Astrocyte of the cerebellum (primary cell): ENCODE measurements around the gene PRR23A.

ENCODE experiments used
- DNase-seq: peaks from one replicate; pipeline ENCODE4 v3.0.0-alpha.2; 2011; ENCODE audit warnings: low read depth
- H3K4me3 ChIP-seq: 2 replicates; pipeline ENCODE4 v1.5.1; 2011; ENCODE audit warnings: mild to moderate bottlenecking, low read depth, low read length, moderate library complexity
- in situ Hi-C: cut with HindIII; loops from 2 replicates; pipeline ENCODE4 v1.10.0; 2017; ENCODE audit warnings: low sequenced_read_pairs
- TF ChIP-seq, protein P1 (sequence below): IDR thresholded peaks from 2 replicates; pipeline ENCODE4 v1.5.1; 2012; ENCODE audit warnings: low read length, low read depth, moderate library complexity, mild to moderate bottlenecking; ENCODE audit errors: missing control alignments

PRR23A gene

DNA sequence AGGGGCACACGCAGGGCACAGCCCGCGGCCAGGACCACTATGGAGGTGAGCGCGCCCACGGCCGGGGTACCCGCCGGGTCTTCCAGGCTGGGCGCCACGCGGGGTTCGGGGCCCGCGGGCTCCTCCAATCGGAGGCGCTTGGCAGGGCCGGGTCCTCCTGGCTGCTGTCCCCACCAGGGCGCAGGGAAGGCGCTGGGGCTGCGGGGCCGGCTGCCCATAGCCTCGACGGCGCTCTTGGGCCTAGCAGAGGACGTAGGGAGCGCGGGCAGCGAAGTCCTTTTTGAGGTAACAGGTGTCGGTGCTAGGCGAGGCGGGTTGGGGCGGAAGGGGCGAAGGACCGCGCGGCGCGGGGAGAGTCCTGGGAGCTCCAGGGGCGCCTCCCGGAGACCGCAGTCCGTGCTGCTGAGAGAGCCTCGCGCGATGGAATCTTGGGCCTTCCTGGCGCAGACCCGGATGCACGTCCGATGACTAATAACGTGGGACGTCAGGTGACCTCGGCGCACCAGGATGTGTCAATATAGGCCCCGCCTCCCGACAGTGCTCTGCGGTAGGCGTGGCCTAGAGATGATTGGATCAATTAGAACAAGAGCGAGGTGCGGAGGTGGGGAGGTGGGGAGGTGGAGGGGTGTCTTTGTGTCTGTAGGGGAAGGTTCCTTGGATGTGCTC, at the start of gene PRR23A:
PRR23A (minus strand) TSS at position 218 of the 666 bp plus-strand sequence; CDS start at position 218, 0 bp downstream.
- DNase-seq, result no peak
- no peak within 1 kb of the TSS for H3K4me3 ChIP-seq
- in situ Hi-C loops, result no loop called here
- TF ChIP-seq, protein P1, sequence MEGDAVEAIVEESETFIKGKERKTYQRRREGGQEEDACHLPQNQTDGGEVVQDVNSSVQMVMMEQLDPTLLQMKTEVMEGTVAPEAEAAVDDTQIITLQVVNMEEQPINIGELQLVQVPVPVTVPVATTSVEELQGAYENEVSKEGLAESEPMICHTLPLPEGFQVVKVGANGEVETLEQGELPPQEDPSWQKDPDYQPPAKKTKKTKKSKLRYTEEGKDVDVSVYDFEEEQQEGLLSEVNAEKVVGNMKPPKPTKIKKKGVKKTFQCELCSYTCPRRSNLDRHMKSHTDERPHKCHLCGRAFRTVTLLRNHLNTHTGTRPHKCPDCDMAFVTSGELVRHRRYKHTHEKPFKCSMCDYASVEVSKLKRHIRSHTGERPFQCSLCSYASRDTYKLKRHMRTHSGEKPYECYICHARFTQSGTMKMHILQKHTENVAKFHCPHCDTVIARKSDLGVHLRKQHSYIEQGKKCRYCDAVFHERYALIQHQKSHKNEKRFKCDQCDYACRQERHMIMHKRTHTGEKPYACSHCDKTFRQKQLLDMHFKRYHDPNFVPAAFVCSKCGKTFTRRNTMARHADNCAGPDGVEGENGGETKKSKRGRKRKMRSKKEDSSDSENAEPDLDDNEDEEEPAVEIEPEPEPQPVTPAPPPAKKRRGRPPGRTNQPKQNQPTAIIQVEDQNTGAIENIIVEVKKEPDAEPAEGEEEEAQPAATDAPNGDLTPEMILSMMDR, result no peak

GRCh38 chr3:139052802-139053600, 46.9 kb upstream of the PRR23A start:
- TF ChIP-seq, protein P1, result no peak
- H3K4me3 ChIP-seq, result no peak overlapping the region
- in situ Hi-C loops, result no loop called here
- DNase-seq, result no peak

GRCh38 chr3:139044366-139045210, 38.5 kb upstream of the PRR23A start, which contains the start of gene PRR23C:
TSS of gene PRR23C (minus strand) at chr3:139044892. CDS start at chr3:139044620, 272 bp downstream.
- no peak for DNase-seq
- in situ Hi-C loops, result no loop called here
- no peak within 1 kb of the TSS for H3K4me3 ChIP-seq
- TF ChIP-seq, protein P1, result no peak

GRCh38 chr3:139043554-139044365, 37.7 kb upstream of the PRR23A start:
- no peak overlapping the region for H3K4me3 ChIP-seq
- TF ChIP-seq, protein P1, result no peak
- in situ Hi-C loops, result no loop called here
- DNase-seq, result no peak

GRCh38 chr3:139037478-139037877, 31.4 kb upstream of the PRR23A start:
- in situ Hi-C loops, result no loop called here
- no peak for DNase-seq
- TF ChIP-seq, protein P1, result no peak
- no peak overlapping the region for H3K4me3 ChIP-seq
